Left cardiac atrium (tissue), 2 donors: ENCODE results near the gene CES4A. TPM values are rescaled to one million over a fixed set of nuclear protein-coding genes. Genes with fewer than 3 reads are reported as not detected.

Experiments used
- total RNA-seq, 2 donors: library from RNA; stranded (reverse); fragmentation: NEBNext Ultra II Directional; extraction: Animal tissue kit (Norgen Biotek cat#: 25700); gene quantifications; one replicate each; pipeline ENCODE4 v1.2.1, GENCODE V29; 2021
- donor health status: DM: no; HTN: yes; CAD: no; lungs with severe emphysema.
- donor health status: DM: yes; HTN: yes; CAD: no.

The CES4A gene
- total RNA-seq, 2 donors from 2014 or later = 5.2 to 8.5 TPM

Other genes with a start within 250 kb of the CES4A start
- gene DYNC1LI2, start 237.0 kb upstream of the CES4A start, total RNA-seq = 10 to 100 TPM; 81.6 to 90.6 TPM
- gene TERB1, start 187.0 kb upstream of the CES4A start, total RNA-seq = not detected
- 10 to 100 TPM; 32.6 to 35.4 TPM for gene NAE1, start 157.6 kb upstream of the CES4A start, total RNA-seq
- gene CA7, start 144.2 kb upstream of the CES4A start, total RNA-seq = not detected
- gene PDP2, start 108.1 kb upstream of the CES4A start, total RNA-seq = 1 to 10 TPM; 6.8 to 8.1 TPM
- under 1 TPM; 0.39 to 0.47 TPM for gene CDH16, start 69.7 kb upstream of the CES4A start, total RNA-seq
- gene RRAD, start 63.1 kb upstream of the CES4A start, total RNA-seq = 100 to 1,000 TPM in 1 of 2 donors, 10 to 100 TPM in 1; 58.3 to 325 TPM
- 100 to 1,000 TPM in 1 of 2 donors, 10 to 100 TPM in 1; 92.7 to 120 TPM for gene CIAO2B, start 54.2 kb upstream of the CES4A start, total RNA-seq
- 10 to 100 TPM; 27.6 to 48.0 TPM for gene CES2, start 53.1 kb upstream of the CES4A start, total RNA-seq
- gene CES3, start 27.3 kb upstream of the CES4A start, total RNA-seq = 1 to 10 TPM in 1 of 2 donors, under 1 TPM in 1; 0.63 to 1.4 TPM
- 10 to 100 TPM; 29.2 to 34.6 TPM for gene CBFB, start 40.6 kb downstream of the CES4A start, total RNA-seq
- gene PHAF1, start 121.4 kb downstream of the CES4A start, total RNA-seq = 10 to 100 TPM; 11.0 to 11.8 TPM
- gene B3GNT9, start 162.4 kb downstream of the CES4A start, total RNA-seq = 10 to 100 TPM; 11.3 to 15.1 TPM
- 10 to 100 TPM; 10.6 to 11.1 TPM for gene TRADD, start 171.3 kb downstream of the CES4A start, total RNA-seq
- 1 to 10 TPM; 8.0 to 8.5 TPM for gene FBXL8, start 171.4 kb downstream of the CES4A start, total RNA-seq
- gene HSF4, start 176.2 kb downstream of the CES4A start, total RNA-seq = 10 to 100 TPM; 24.3 to 48.1 TPM
- gene NOL3, start 181.9 kb downstream of the CES4A start, total RNA-seq = 10 to 100 TPM; 58.6 to 80.5 TPM
- 10 to 100 TPM; 16.8 to 18.1 TPM for gene MATCAP1, start 195.4 kb downstream of the CES4A start, total RNA-seq
- 1 to 10 TPM; 1.9 to 2.0 TPM for gene EXOC3L1, start 201.5 kb downstream of the CES4A start, total RNA-seq
- 10 to 100 TPM; 34.9 to 46.2 TPM for gene E2F4, start 203.6 kb downstream of the CES4A start, total RNA-seq
- 1 to 10 TPM; 1.0 to 1.6 TPM for gene ELMO3, start 210.5 kb downstream of the CES4A start, total RNA-seq
- 10 to 100 TPM; 17.4 to 25.3 TPM for gene TMEM208, start 238.5 kb downstream of the CES4A start, total RNA-seq